ENCODE data around the gene STING1.

The STING1 gene

DNA sequence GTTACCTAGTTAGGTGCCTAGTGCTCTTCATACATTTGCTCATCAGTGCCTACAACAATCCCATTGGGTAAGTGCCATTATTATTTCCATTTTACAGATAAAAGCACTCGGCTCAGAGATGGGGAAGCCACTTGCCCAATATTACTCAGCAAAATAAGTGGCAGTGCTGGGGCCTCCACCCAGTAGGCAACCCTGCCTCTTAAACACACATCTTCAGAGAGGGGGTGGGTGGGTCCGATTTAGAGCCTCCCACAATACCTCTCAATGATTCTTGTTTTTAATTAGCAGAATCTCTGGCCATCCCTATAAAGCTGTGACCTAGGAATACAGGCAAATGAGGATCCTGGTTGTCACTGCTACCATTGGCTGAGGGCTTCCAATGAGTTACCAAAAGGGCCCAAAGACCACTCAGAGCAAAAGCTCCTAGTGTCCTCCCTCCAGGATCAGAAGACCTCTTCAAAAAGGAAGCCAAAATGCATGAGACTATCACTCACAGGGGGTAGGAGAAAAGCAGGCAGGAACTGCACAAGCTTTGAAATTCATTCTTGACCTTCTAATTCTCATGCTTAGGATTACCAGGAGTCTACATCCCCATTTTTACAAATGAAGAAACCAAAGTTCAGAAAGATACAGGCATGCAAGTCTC lies 42.5 kb upstream of the STING1 start:
- Histone ChIP-seq H3K27ac (no peak overlapping the region), H3K27me3 (no peaks in the 10 kb centered on the region), H3K4me3 (ENCODE audit: low read depth in 1 of 2, low read length in 1 of 2) (no peak overlapping the region), H3K36me3 (no peaks in the 10 kb centered on the region), H3K4me1 (ENCODE audit: control insufficient read depth in 1 of 2, insufficient read depth in 1 of 2, low read depth in 1 of 2, low read length in 1 of 2) (no peaks in the 10 kb centered on the region), H3K9me3 (no peaks in the 10 kb centered on the region)
- no peak for TF ChIP-seq CTCF (IDR thresholded peaks at IDR 0.05)

GRCh38 chr5:139524446-139524845 lies 41.9 kb upstream of the STING1 start:
- H3K9me3 ChIP-seq, result no peaks in the 10 kb centered on the region
- no peaks in the 10 kb centered on the region for H3K27me3 ChIP-seq
- H3K4me1 ChIP-seq (ENCODE audit: control insufficient read depth in 1 of 2, insufficient read depth in 1 of 2, low read depth in 1 of 2, low read length in 1 of 2), result no peaks in the 10 kb centered on the region
- no peaks in the 10 kb centered on the region for H3K36me3 ChIP-seq
- H3K27ac ChIP-seq, result no peak overlapping the region
- H3K4me3 ChIP-seq (ENCODE audit: low read depth in 1 of 2, low read length in 1 of 2), result no peak overlapping the region
- no peak for TF ChIP-seq CTCF (IDR thresholded peaks at IDR 0.05)

- Histone ChIP-seq H3K9me3 (no peaks in the 10 kb centered on the region), H3K36me3 (no peaks in the 10 kb centered on the region)
- TF ChIP-seq CTCF (IDR thresholded peaks at IDR 0.05), result no peak
Measured at GRCh38 chr5:139523635-139524445, 41.3 kb upstream of the STING1 start.

DNA sequence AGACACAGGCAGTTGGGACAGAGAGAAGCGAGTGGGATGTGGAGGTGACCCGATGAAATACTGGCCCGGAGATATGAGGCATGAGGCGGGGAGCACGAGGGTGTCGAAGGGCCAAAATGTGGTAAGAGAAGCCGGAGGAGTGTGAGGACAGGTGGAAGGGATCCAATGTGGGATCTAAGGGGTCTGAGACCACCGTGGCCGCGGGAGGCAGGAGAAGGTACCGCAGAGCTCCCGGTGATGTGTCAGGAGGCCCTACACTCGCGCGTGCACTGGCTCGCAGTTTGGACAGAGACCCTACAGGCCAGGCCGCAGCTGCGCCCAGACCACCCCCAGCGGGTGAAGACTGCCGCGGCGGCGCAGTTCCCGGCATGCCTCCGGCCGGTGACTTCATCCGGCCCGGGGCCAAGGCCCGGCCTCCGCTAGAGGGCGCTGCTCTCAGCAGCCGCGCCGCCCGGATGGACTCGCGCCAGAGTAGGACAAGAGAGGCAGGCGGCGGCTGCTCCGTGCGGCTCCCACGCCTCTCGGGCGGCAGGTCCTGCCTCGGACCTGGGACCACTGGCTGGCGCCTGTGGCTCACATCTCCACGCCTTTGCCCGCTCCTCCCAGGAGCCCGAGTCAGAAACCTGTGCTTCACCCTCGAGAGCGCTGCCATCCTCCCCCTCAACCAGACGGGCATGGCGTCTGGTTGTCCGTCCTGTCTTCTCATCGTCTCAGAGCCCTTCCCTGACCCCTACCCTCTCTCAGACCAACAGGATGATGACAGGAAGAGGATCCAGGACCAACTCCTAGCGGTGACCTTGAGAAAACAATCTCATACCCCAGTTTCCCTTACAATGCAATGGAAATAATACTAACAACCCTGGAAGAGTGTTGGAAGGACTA lies 35.4 kb upstream of the STING1 start:
- Histone ChIP-seq H3K27ac (peak overlapping the region; percentile 13), H3K4me1 (ENCODE audit: control insufficient read depth in 1 of 2, insufficient read depth in 1 of 2, low read depth in 1 of 2, low read length in 1 of 2) (peaks cover 10 to 11% of the 10 kb centered on the region in 2 experiments), H3K9me3 (no peaks in the 10 kb centered on the region), H3K4me3 (ENCODE audit: low read depth in 1 of 2, low read length in 1 of 2) (peak overlapping the region; percentile 67 to 70), H3K27me3 (no peaks in the 10 kb centered on the region), H3K36me3 (no peaks in the 10 kb centered on the region)
- TF ChIP-seq CTCF (IDR thresholded peaks at IDR 0.05), result peak; percentile 92

More at GRCh38 chr5:139523635-139524445, 41.3 kb upstream of the STING1 start:
- no peak overlapping the region for H3K4me3 ChIP-seq (ENCODE audit: low read depth in 1 of 2, low read length in 1 of 2)
- H3K27me3 ChIP-seq, result no peaks in the 10 kb centered on the region
- no peaks in the 10 kb centered on the region for H3K4me1 ChIP-seq (ENCODE audit: control insufficient read depth in 1 of 2, insufficient read depth in 1 of 2, low read depth in 1 of 2, low read length in 1 of 2)
- H3K27ac ChIP-seq, result no peak overlapping the region

- TF ChIP-seq CTCF (IDR thresholded peaks at IDR 0.05), result no peak
- no peaks in the 10 kb centered on the region for H3K9me3 ChIP-seq
- H3K27me3 ChIP-seq, result no peaks in the 10 kb centered on the region
- no peaks in the 10 kb centered on the region for H3K36me3 ChIP-seq
- H3K27ac ChIP-seq, result no peak overlapping the region
- peaks cover 11 to 14% of the 10 kb centered on the region in 2 experiments for H3K4me1 ChIP-seq (ENCODE audit: control insufficient read depth in 1 of 2, insufficient read depth in 1 of 2, low read depth in 1 of 2, low read length in 1 of 2)
- H3K4me3 ChIP-seq (ENCODE audit: low read depth in 1 of 2, low read length in 1 of 2), result no peak overlapping the region
Measured at GRCh38 chr5:139514486-139514856, 31.9 kb upstream of the STING1 start.
